Pancreas (tissue), 10 donors: Measurements from ENCODE around the gene ZNF581. TPM values are rescaled to one million over a fixed set of nuclear protein-coding genes. Genes with fewer than 3 reads are reported as not detected.

Experiments
- ATAC-seq, 4 donors: fragments of 200-7000 bp; cut with Tn5 transposase; one replicate each; pipeline versions ENCODE4 v1.8.0 to v1.9.1; 2020; ENCODE audit warnings: mild to moderate bottlenecking in 4 of 4, moderate library complexity in 4 of 4
- DNase-seq, 6 donors: peaks; one replicate each; pipeline ENCODE4 v3.0.0-alpha.2; 2020
- FAIRE-seq: peaks from 2 replicates; lab custom pipeline; 2012; peaks lifted over from hg19 to GRCh38; lab: Jason Lieb, UNC
- H3K27ac ChIP-seq, 4 donors: fragments of 200-600 bp; sonication (generic); 1 replicate in 3 of 4; 2 replicates in 1 of 4; pipeline versions ENCODE4 v1.5.0 to v1.8.0; 2020
- H3K27me3 ChIP-seq, 4 donors: fragments of 200-600 bp; one replicate each; pipeline ENCODE4 v1.8.0; 2021
- H3K36me3 ChIP-seq, 3 donors: fragments of 200-600 bp; sonication (generic) in 1 of 3; one replicate each; pipeline versions ENCODE4 v1.5.0 to v1.8.0; 2020 to 2021
- H3K4me1 ChIP-seq, 3 donors: fragments of 200-600 bp; one replicate each; pipeline ENCODE4 v1.8.0; 2021
- H3K4me3 ChIP-seq, 4 donors: fragments of 200-600 bp; sonication (generic) in 2 of 4; one replicate each; pipeline versions ENCODE4 v1.5.0 to v1.8.0; 2020 to 2021
- H3K9me3 ChIP-seq, 4 donors: fragments of 200-600 bp; one replicate each; pipeline ENCODE4 v1.8.0; 2021
- CTCF ChIP-seq, 4 donors: fragments of 200-600 bp; sonication (generic) in 3 of 4; IDR thresholded peaks; one replicate each; pipeline versions ENCODE4 v1.5.0 to v1.8.0; 2021; ENCODE audit warnings: antibody characterized with exemption in 4 of 4
- WGBS, 2 donors: extraction: QIAGEN DNeasy Blood & Tissue Kit; methylation state at CpG; one replicate each; pipeline ENCODE4 v1.1.7; 2013; 5-methylcytosine and 5-hydroxymethylcytosine counted together
- intact Hi-C, 3 donors: fragments of 100-400 bp; cut with DNase I; formaldehyde crosslinking; loops; one replicate each; pipeline versions ENCODE4 v1.11.1 to v1.14.2; 2022
- polyA plus RNA-seq, 2 donors: library from polyadenylated mRNA; stranded (reverse); fragments of 200-250 nt; gene quantifications; one replicate each; pipeline ENCODE4 v1.2.3, GENCODE V29; 2013
- total RNA-seq, 6 donors: library from RNA; stranded (reverse); fragmentation: NEBNext Ultra II Directional in 4 of 6; extraction: Animal tissue kit (Norgen Biotek cat#: 25700) in 4 of 6; gene quantifications; one replicate each; pipeline versions ENCODE4 v1.2.1 to v1.2.4, GENCODE V29; 2021 to 2023
- donor health status: healthy with polysubstance abuse.
- donor health status: DM: no; HTN: no; CAD: no; lungs with moderate emphysema.
- donor health status: DM: no; HTN: no; CAD: no.
- donor health status: control.
- donor health status: control.
- donor health status: Bipolar disorder and iron deficiency.
- donor health status: DM: yes; HTN: yes; CAD: no.
- donor health status: DM: no; HTN: no; CAD: no.
- donor health status: DM: no; HTN: no; CAD: no.
- donor health status: DM: yes; HTN: yes; CAD: no.

Gene ZNF581
- total and polyA plus RNA-seq, 8 donors: 12.9 to 23.2 (median 15.2) TPM

- intact Hi-C loops: no loop called here
- ATAC-seq (no peak), DNase-seq (peak in 1 of 6 donors; percentile 42), FAIRE-seq (no peak)
- Histone ChIP-seq H3K4me1 (no peaks in the 10 kb centered on the region), H3K27me3 (no peaks in the 10 kb centered on the region), H3K4me3 (no peak overlapping the region), H3K27ac (no peak overlapping the region), H3K9me3 (no peaks in the 10 kb centered on the region), H3K36me3 (peaks cover 9 to 64% (median 35%) of the 10 kb centered on the region in 3 donors)
- 87 to 91% methylated on average over 20 of the region's 20 CpGs for WGBS, 2 donors
- no peak for TF ChIP-seq CTCF (IDR thresholded peaks at IDR 0.05)
Measured at GRCh38 chr19:55663846-55664536, 20.5 kb downstream of the ZNF581 start.

- Histone ChIP-seq H3K4me1 (no peaks in the 10 kb centered on the region), H3K9me3 (no peaks in the 10 kb centered on the region), H3K27ac (no peak overlapping the region), H3K4me3 (no peak overlapping the region), H3K27me3 (no peaks in the 10 kb centered on the region), H3K36me3 (peaks cover 16 to 69% (median 35%) of the 10 kb centered on the region in 3 donors)
- WGBS, 2 donors: 83 to 85% methylated on average over 12 of the region's 12 CpGs
- intact Hi-C loops: no loop called here
- DNase-seq (peak in 1 of 6 donors; percentile 32), FAIRE-seq (no peak), ATAC-seq (no peak)
- TF ChIP-seq CTCF (IDR thresholded peaks at IDR 0.05): no peak
Measured at GRCh38 chr19:55666343-55667005, 23.0 kb downstream of the ZNF581 start.

- Histone ChIP-seq H3K9me3 (no peaks in the 10 kb centered on the region), H3K4me3 (no peak overlapping the region), H3K27ac (no peak overlapping the region), H3K36me3 (peaks cover 16 to 69% (median 35%) of the 10 kb centered on the region in 3 donors), H3K27me3 (no peaks in the 10 kb centered on the region), H3K4me1 (no peaks in the 10 kb centered on the region)
- no peak for FAIRE-seq
- DNase-seq: peak in 1 of 6 donors; percentile 44
- TF ChIP-seq CTCF (IDR thresholded peaks at IDR 0.05): no peak
- intact Hi-C loops: no loop called here
- no peak for ATAC-seq
- 97 to 98% methylated on average over 4 of the region's 4 CpGs for WGBS, 2 donors
Measured at GRCh38 chr19:55667006-55667381, 23.5 kb downstream of the ZNF581 start.

GRCh38 chr19:55667511-55667910, 24.1 kb downstream of the ZNF581 start:
- peak in 1 of 6 donors; percentile 20 for DNase-seq
- WGBS, 2 donors: 84 to 85% methylated on average over 12 of the region's 12 CpGs
- FAIRE-seq: no peak
- ATAC-seq: no peak
- Histone ChIP-seq H3K27me3 (no peaks in the 10 kb centered on the region), H3K4me3 (no peak overlapping the region), H3K27ac (no peak overlapping the region), H3K9me3 (no peaks in the 10 kb centered on the region), H3K4me1 (no peaks in the 10 kb centered on the region), H3K36me3 (peaks cover 16 to 67% (median 35%) of the 10 kb centered on the region in 3 donors)
- intact Hi-C loops: no loop called here
- no peak for TF ChIP-seq CTCF (IDR thresholded peaks at IDR 0.05)

GRCh38 chr19:55667958-55668357, 24.5 kb downstream of the ZNF581 start:
- no peaks in the 10 kb centered on the region for H3K4me1 ChIP-seq
- 37 to 46% methylated on average over 11 of the region's 11 CpGs for WGBS, 2 donors
- DNase-seq: peak in 2 of 6 donors; percentile 42 to 51
- H3K27ac ChIP-seq: no peak overlapping the region
- H3K36me3 ChIP-seq: peaks cover 14 to 62% (median 35%) of the 10 kb centered on the region in 3 donors
- intact Hi-C loops: no loop called here
- no peak for TF ChIP-seq CTCF (IDR thresholded peaks at IDR 0.05)
- no peaks in the 10 kb centered on the region for H3K27me3 ChIP-seq
- H3K4me3 ChIP-seq: no peak overlapping the region
- peak; percentile 36 to 72 (median 50) for ATAC-seq
- no peaks in the 10 kb centered on the region for H3K9me3 ChIP-seq
- FAIRE-seq: no peak
